GM20000 (cell line): ENCODE results near the gene PLXNC1.

Experiments used
- DNase-seq: peaks from one replicate; pipeline ENCODE4 v3.0.0; 2012; ENCODE audit warnings: low spot score
- TF ChIP-seq, protein P1 (sequence below): IDR thresholded peaks from 2 replicates; pipeline ENCODE4 v1.5.1; 2012; ENCODE audit warnings: mild to moderate bottlenecking, control low read depth; ENCODE audit errors: extremely low read depth, missing control alignments

The PLXNC1 gene

DNA sequence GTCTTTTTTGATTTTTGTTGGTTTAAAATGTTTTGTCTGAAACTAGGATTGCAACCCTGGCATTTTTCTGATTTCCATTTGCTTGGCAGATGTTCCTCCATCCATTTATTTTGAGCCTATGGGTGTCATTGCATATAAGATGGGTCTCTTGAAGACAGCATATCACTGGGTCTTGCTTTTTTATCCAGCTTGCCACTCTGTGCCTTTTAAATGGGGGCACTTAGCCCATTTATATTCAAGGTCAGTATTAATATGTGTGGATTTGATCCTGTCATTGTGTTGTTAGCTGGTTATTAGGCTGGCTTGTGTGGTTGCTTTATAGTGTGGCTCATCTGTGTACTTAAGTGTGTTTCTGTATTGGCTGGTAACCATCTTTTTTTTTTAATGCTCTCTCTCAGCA lies 171.7 kb downstream of the PLXNC1 start:
- DNase-seq, result no peak
- TF ChIP-seq, protein P1, sequence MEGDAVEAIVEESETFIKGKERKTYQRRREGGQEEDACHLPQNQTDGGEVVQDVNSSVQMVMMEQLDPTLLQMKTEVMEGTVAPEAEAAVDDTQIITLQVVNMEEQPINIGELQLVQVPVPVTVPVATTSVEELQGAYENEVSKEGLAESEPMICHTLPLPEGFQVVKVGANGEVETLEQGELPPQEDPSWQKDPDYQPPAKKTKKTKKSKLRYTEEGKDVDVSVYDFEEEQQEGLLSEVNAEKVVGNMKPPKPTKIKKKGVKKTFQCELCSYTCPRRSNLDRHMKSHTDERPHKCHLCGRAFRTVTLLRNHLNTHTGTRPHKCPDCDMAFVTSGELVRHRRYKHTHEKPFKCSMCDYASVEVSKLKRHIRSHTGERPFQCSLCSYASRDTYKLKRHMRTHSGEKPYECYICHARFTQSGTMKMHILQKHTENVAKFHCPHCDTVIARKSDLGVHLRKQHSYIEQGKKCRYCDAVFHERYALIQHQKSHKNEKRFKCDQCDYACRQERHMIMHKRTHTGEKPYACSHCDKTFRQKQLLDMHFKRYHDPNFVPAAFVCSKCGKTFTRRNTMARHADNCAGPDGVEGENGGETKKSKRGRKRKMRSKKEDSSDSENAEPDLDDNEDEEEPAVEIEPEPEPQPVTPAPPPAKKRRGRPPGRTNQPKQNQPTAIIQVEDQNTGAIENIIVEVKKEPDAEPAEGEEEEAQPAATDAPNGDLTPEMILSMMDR, result no peak

DNA sequence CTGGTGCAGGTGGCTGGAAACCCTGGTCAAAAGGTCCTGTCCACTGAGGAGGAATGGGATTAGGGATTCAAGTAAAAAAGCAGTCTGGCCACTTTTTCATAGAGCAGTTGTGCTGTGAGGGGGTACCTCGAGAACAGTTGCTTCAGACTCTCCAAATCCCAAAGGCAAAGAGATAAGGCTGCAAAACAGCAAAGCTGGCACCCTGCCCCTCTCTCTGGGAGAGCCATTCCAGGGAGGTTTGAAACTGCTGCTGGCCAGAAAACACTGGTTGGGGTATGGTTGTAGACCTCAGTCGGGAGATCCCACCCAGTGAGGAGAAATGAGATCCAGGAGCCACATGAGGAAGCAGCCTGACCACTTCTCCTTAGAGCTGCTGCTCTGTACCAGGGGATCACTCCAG lies 174.0 kb downstream of the PLXNC1 start:
- TF ChIP-seq, protein P1, result no peak

DNA sequence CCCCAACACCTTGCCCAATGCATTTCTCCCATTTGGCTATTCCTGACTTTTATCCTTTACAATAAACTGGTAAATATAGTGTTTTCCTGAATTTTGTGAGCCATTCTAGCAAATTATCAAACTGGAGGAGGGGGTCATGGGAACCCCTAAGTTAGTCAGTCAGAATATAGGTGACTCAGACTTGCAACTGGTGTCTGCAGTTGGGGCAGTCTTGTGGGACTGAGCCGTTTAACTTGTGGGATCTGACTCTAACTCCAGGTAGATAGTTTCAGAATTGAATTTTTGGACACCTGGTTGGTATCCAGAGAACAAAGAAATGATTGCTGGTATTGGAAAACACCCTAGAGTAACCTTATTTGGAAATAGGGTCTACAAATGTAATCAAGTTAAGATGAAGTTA lies 177.9 kb downstream of the PLXNC1 start:
- DNase-seq, result no peak
- TF ChIP-seq, protein P1, result no peak

More for the DNA sequence above, 174.0 kb downstream of the PLXNC1 start:
- DNase-seq, result no peak

DNA sequence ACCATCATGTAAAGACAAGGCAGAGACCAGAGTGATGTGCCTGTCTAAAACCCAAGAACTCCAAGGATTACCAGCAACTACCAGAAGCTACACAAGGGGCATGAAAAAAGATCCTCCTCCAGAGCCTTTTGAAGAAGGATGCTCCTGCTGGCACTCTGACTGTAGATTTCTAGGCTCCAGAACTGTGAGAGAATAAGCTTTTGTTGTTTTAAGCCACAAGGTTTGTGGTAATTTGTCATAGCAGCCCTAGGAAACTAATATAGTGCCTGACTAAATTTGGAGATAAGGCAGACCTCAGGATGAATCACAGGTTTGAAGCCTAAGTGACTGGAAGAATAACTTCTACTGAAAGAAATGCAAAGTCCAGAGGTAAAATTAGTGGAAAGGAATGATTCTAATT lies 178.3 kb downstream of the PLXNC1 start:
- TF ChIP-seq, protein P1, result no peak
- DNase-seq, result no peak

DNA sequence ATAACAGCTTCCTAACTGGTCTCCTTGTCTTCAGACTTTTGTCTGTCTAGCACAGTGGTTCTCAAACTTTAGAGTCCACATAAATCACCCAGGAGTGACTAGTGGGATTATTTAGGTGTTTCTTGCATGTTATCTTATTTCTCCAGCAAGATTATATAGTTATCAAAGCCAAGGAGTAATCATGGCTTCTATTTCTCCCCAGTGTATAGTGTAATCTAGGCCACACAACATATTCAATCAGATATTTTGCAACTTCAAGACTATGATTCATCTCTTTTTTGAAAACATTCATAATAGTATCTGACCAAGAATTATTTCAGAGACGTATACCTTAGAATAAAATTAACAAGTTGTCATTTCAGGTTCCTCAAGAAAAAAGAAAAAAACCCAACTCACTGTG lies 179.4 kb downstream of the PLXNC1 start:
- no peak for DNase-seq
- TF ChIP-seq, protein P1, result no peak

DNA sequence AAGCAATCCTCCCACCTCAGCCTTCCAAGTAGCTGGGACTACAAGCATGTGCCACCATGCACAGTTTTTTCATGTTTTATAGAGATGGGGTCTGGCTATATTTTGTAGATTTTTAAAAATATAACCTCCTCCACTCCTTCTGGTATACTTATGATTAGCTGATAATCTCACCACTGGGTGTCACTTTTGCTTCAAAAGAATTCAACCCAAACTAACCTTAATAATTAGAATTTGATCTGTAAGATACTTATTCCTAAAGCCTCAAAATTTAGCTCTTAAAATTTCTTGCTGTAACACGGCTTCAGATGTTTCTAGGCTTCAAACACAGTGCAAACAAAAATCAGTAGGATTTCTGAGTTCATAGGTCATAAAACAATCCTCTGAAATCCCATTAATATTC lies 181.0 kb downstream of the PLXNC1 start:
- no peak for DNase-seq
- TF ChIP-seq, protein P1, result no peak

DNA sequence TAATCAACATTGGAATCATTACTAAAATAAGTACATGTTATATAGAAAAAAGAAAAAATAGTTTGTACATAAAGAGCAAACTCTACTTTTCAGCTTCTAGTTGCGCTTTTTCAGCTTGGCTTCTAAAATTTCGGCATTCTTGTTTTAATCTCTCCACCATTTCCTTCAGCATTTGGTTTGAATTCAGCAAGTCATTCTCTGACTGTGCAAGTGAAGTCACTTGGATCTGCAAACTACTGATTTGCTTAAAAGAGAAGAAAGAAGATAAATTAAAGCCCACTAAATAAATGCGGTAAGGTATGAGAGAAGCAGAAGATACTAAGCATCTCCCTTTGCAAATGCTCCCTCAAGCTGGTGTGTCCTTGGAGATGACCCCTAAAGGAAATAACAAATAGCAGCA lies 185.0 kb downstream of the PLXNC1 start:
- no peak for DNase-seq

More for the DNA sequence above, 185.0 kb downstream of the PLXNC1 start:
- TF ChIP-seq, protein P1, result no peak
